Anterior cingulate cortex (tissue), 58 donors: ENCODE results near the gene CYP2B6.
"Not testable (repeated sequence)": the region's sequence is repeated elsewhere in the genome, so short reads cannot be mapped to it uniquely, and the experiment has no call there.

Experiments used
- DNase-seq, 58 donors: peaks; one replicate each; lab custom pipeline; 2025; lab: John Stamatoyannopoulos, UW

CYP2B6 gene

DNA sequence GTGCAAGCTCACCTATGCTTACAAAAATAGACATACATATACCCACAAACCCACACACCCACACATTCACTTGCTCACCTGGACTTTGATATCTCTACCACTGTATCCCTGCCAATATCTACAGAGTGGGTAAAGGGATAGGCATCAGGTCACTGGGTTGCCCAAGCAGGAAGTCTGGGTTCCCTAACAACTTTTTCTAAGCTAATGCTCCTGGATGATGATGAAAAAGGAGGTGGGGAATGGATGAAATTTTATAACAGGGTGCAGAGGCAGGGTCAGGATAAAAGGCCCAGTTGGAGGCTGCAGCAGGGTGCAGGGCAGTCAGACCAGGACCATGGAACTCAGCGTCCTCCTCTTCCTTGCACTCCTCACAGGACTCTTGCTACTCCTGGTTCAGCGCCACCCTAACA lies at the start of gene CYP2B6:
Gene CYP2B6 (plus strand): TSS at position 311 of the 410 bp plus-strand sequence. CDS start 24 bp downstream, at position 335.
- DNase-seq: no peak

DNA sequence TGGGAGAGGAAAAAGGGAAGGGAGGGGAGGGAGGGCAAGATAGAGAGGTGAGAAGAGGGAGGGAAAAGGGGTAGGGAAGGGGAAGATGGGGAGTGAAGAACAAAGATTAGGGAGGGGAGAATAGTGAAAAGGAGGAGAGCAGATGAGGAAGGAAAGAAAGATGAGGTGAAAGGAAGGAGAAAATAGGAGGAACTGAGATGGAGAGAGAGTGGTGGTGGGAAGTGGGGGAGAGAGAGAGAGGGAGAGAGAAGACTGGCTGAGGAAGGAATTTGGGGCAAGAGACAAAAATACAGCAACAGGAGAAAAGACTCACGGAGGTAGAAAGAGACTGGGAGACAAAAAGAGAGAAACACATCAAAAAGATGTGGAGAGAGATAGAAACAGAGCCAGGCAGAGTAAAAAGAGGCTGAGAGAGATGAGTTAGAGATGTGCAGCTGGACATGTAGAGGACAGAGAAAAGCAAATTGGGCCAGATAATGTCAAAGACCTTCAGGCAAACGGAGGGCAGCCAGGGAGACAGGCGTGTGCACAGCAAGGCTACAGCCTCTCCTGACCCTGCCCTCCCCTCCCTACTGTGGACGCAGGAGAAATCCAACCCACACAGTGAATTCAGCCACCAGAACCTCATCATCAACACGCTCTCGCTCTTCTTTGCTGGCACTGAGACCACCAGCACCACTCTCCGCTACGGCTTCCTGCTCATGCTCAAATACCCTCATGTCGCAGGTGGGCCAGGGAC lies 49.4 kb upstream of the CYP2B6 start:
- no peak for DNase-seq

DNA sequence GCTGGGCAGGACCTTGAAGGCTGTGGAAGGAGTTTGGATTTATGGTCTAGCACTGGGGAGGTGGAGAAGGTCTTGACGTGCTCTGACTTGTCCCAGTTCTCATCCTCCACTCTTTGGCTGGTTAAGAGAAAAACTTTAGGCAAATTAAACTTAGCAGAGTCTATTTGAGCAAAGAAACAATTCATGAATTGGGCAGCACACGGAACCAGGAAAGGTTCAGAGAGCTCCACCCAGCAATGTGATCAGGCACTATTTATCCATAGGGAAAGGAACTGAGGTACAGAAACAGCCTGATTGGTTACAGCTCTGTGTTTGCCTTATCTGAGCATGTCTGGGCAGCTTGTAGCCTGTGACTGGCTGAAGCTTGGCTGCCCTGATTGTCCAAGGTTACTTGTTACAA lies 45.4 kb upstream of the CYP2B6 start:
- no peak for DNase-seq

DNA sequence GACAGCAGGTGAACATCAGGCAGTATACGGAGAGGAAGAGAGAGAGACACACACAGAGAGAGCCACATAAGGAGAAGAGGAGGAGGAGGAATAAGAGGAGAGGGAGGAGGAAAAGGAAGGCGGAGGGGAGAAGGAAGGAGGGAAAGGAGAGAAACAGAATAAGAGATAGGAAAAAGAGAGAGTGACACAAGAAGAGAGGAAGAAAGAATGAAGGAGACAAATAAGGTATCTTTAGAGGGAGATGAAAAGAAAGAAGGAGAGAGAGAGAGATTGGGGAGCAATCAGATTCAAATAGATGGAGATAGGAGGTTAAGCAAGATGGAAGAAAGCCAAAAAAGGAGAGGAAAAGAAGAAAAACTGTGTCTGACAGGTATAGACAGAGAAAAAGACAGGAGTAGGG lies 44.0 kb upstream of the CYP2B6 start:
- DNase-seq: no peak

DNA sequence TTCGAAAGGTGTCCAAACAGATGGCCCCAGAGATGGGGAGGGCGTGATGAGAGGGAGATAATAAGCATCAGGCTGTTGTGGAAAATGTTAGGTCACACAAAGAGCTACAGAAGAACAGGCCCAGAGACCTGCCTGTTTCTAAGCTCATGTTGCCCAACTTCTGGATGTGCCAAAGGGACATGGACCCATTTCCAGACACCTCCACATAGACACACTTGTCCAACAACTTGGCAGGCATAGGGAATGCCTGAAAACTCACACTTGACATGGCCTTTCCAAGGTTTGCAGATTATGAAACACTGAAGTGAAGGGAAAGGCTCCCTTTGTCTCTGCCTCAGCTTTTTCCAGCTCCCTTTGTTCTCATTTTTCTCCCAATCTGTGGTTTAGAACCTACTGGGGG lies 43.5 kb upstream of the CYP2B6 start:
- no peak for DNase-seq

DNA sequence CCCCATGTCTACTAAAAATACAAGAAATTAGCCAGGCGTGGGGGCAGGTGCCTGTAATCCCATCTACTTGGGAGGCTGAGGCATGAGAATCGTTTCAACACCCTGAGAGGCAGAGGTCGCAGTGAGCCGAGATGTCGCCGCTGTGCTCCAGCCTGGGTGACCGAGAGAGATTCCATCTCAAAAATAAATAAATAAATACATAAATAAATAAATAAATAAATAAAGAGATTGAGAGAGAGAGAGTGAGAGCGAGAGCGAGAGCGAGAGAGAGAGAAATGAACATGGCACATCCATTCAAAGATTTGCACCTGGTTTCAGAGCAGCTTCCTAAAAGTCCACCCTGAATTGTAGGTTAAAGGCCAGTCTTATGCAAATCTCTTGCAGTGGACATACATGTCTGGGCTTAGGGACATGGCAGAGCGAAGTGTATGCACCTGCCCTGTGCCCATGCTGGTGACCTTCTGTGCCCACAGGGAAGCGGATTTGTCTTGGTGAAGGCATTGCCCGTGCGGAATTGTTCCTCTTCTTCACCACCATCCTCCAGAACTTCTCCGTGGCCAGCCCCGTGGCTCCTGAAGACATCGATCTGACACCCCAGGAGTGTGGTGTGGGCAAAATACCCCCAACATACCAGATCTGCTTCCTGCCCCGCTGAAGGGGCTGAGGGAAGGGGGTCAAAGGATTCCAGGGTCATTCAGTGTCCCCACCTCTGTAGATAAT lies 42.3 kb upstream of the CYP2B6 start:
- no peak for DNase-seq

DNA sequence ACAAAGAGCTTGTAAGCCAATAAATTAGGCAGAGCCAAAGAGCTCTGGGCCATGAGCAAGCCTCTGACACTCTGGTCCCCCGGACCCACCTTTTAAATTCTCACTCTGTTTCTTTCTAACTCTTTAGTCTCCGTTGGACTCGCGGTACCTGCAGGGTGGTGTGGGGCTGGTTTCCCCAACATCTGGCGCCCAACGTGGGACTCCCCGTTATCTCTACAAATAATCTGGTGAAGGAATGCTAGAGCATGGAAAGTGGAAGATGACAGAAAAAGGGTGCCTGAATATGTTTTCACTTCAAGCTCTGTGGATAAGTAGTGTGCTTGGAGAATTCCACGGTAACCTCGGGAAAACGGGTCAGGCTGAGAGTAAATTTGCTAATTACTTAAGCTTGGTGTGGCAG lies 36.5 kb upstream of the CYP2B6 start:
- DNase-seq: no peak

DNA sequence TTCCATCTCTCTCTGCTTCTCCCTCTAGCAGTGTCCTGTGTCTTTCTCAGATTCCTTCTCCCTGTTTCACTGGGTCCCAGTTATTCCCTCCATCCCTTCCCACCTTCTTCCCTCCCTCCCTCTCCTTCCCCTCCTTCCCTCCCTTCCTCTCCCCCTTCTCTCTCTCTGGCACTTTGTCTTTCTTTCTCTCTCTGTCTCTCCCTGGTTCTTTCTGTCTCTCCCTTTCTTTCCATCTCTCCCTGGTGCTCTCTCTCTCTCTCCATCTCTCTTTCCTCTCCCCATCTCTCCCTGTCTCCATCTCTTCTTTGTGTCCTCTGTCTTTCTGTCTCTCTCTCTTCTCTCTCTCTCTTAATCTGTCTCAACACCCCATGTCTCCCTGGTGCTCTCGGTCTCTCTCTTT lies 31.7 kb upstream of the CYP2B6 start:
- DNase-seq: no peak

DNA sequence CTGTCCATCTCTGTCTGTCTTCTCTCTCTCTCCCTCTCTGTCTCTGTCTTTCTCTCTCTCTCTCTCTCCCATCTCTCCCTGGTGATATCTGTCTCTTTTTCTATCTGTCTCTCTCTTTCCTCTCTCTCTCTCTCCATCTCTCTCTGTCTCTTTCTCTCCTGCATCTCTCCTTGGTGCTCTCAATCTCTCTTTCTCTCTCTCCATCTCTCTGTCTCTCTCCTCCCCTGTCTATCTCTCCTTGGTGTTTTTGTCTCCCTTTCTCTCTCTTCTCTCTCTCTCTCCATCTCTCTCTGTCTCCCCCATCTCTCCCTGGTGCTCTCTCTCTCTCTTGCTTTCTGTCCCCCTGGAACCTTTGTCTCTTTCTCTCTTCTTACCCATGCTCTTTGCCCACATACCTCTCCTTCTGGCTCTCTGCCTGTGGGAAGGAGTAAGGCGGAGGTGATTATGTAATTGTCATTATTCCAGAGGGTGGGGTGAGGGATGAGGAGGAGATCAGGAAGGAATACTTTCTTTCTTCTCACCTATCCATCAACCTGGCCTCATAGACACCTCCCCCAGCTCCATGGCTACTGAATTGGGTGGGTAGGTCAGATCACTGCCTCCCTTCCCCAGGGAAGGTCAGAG lies 30.9 kb upstream of the CYP2B6 start:
- no peak for DNase-seq

DNA sequence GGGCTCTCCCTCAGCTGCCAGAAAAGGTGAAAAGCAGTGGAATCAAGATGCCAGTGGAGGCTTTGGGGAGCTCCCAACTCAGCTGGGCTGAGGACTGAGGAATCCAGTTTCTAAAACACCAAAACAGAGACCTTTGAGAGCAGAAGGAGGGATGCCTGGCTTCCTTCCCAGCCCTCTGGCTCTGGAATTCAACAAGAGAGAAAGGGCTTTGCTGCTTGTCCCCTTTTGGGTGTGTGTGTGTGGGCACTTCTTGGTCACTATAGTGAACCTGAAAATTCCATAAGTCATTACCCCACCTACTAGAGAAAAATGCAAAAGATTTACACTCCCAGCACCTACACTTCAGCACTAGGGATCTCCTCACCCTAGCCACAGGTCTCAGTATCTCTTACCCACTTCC lies 30.3 kb upstream of the CYP2B6 start:
- no peak for DNase-seq

DNA sequence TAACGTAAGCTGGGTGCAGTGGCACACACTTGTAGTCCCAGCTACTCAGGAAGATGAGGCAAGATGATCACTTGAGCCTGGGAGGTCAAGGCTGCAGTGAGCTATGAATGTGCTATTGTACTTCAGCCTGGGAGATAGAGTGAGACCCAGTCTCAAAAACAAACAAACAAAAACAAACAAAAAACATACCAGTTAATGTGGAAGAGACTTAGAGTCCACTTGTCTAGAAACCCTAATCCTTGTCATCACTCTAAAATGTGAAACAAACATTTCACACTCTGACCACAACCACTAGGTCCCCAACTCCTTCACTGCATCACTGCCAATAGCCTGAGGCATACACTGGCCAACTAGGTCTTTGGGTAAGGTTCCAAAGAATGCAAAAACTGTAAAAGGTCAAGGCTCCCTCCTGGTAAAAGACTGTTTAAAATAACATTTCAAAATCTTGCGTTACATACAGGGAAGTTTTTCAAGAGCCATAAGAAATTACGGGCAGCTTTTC lies 28.6 kb upstream of the CYP2B6 start:
- no peak for DNase-seq

DNA sequence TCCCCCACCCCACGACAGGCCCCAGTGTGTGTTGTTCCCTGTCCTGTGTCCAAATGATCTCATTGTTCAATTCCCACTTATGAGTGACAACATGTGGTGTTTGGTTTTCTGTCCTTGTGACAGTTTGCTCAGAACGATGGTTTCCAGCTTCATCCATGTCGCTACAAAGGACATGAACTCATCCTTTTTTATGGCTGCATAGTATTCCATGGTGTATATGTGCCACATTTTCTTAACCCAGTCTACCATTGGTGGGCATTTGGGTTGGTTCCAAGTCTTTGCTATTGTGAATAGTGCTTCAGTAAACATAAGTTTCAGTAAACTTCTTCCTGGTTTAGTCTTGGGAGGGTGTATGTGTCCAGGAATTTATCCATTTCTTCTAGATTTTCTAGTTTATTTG lies 26.7 kb upstream of the CYP2B6 start:
- DNase-seq: not testable (repeated sequence)

DNA sequence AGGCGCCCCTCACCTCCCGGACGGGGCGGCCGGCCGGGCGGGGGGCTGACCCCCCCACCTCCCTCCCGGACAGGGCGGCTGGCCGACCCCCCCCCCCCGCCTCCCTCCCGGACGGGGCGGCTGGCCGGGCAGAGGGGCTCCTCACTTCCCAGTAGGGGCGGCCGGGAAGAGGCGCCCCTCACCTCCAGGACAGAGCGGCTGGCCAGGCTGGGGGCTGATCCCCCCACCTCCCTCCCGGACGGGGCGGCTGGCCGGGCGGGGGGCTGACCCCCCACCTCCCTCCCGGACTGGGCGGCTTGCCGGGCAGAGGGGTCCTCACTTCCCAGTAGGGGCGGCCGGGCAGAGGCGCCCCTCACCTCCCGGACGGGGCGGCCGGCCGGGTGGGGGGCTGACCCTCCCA lies 25.7 kb upstream of the CYP2B6 start:
- not testable (repeated sequence) for DNase-seq

DNA sequence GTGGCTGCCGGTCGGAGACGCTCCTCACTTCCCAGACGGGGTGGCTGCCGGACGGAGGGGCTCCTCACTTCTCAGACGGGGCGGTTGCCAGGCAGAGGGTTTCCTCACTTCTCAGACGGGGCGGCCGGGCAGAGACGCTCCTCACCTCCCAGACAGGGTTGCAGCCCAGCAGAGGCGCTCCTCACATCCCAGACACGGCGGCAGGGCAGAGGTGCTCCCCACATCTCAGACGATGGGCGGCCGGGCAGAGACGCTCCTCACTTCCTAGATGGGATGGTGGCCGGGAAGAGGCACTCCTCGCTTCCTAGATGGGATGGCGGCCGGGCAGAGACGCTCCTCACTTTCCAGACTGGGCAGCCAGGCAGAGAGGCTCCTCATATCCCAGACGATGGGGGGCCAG lies 24.5 kb upstream of the CYP2B6 start:
- DNase-seq: not testable (repeated sequence)

DNA sequence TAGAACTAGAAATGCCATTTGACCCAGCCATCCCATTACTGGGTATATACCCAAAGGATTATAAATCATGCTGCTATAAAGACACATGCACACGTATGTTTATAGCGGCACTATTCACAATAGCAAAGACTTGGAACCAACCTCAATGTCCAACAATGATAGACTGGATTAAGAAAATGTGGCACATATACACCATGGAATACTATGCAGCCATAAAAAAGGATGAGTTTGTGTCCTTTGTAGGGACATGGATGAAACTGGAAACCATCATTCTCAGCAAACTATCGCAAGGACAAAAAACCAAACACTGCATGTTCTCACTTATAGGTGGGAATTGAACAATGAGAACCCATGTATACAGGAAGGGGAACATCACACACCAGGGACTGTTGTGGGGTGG lies 23.0 kb upstream of the CYP2B6 start:
- DNase-seq: not testable (repeated sequence)

DNA sequence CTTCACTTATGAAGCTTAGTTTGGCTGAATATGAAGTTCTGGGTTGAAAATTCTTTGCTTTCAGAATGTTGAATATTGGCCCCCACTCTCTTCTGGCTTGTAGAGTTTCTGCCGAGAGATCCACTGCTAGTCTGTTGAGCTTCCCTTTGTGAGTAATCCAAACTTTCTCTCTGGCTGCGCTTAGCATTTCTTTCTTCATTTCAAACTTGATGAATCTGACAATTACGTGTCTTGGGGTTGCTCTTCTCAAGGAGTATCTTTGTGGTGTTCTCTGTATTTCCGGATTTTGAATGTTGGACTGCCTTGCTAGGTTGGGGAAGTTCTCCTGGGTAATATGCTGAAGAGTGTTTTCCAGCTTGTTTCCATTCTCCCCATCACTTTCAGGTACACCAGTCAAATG lies 21.4 kb upstream of the CYP2B6 start:
- not testable (repeated sequence) for DNase-seq

DNA sequence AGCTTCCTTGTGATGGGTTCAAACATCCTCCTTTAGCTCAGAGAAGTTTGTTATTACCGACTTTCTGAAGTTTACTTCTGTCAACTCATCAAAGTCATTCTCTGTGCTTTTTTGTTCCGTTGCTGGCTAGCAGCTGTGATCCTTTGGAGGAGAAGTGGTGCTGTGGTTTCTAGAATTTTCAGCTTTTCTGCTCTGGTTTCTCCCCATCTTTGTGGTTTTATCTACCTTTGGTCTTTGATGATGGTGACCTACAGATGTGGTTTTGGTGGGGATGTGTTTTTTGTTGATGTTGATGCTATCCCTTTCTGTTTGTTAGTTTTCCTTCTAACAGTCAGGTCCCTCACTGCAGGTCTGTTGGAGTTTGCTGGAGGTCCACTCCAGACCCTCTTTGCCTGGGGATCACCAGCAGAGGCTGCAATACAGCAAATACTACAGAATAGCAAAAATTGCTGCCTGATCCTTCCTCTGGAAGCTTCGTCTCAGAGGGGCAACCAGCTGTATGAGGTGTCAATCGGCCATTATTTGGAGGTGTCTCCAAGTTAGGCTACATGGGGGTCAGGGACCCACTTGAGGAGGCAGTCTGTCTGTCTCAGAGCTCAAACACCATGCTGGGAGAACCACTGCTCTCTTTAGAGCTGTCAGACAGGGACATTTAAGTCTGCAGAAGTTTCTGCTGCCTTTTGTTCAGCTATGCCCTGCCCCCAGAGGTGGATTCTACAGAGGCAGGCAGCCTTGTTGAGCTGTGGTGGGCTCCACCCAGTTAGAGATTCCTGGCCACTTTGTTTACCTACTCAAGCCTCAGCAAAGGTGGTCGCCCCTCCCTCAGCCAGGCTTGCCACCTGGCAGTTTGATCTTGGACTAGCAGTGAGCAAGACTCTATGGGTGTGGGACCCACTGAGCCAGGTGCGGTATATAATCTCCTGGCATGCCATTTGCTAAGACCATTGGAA lies 20.4 kb upstream of the CYP2B6 start:
- DNase-seq: not testable (repeated sequence)

DNA sequence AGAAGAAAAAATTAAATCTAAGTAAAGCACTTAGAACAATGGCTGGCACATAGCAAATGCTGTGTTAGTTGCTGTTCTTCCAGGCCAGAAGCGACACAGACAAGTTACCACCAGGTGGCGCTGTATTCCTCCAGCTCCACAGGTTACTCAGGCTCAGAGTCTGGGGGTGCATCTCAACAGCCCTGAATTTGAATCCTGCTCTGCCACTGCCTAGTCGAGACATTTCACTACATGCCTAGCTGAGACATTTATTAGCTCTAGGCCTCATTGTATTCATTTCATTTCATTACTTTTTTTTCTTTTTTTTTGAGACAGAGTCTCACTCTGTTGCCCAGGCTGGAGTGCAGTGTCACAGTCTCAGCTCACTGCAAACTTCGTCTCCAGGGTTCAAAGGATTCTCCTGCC lies 16.4 kb upstream of the CYP2B6 start:
- peak in 41 of 58 donors; percentile 0 to 66 (median 15) for DNase-seq

DNA sequence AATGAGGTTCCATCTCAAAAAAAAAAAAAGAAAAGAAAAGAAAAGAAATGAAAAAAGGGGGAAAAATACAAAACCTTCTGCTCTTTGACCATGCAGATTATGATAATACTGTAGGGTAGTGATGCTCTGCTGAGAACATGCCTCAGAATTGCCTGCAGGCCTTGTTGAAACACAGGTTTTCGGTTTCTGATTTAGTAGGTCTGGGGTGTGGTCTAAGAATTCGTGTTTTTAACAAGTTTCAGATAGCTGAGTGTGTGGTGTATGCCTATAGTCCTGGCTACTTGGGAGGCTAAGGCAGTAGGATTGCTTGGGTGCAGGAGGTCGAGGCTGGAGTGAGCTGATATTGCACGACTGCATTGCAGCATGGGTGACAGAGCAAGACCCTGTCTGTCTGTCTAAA lies 14.9 kb upstream of the CYP2B6 start:
- no peak for DNase-seq

DNA sequence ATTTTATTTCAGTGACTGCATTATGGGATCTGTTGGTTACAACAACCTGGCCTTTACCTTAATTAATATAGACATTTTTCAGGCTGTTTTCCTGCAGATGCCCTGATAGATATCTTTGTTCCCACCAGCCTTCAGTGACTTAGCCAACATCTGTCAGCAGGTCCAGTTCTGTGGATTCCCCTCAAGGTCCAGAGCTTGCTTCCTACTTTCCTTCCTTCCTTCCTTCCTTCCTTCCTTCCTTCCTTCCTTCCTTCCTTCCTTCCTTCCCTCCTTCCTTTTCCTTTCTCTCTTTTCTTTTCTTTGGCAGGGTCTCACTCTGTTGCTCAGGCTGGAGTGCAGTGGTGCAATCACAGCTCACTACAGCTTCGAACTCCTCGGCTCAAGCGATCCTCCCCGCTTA lies 14.4 kb upstream of the CYP2B6 start:
- DNase-seq: no peak
